Suppressor macrophage treated with lipopolysaccharide for 4 hours (primary cell): Measurements from ENCODE around the gene LCOR.
A peak's percentile ranks its signal among the peaks of the same experiment; 100 is the strongest.

Source experiments
- DNase-seq: peaks from one replicate; pipeline ENCODE4 v3.0.0-alpha.2; 2020

LCOR gene

GRCh38 chr10:96890580-96890979, 58.5 kb downstream of the LCOR start:
- no peak for DNase-seq

GRCh38 chr10:96891840-96892239, 59.7 kb downstream of the LCOR start:
- DNase-seq = no peak

GRCh38 chr10:96895662-96896424, 63.7 kb downstream of the LCOR start:
- DNase-seq = no peak

- no peak for DNase-seq
Observed at GRCh38 chr10:96896884-96897589, 64.9 kb downstream of the LCOR start.

- peak; percentile 45 for DNase-seq
Observed at GRCh38 chr10:96902117-96902516, 70.0 kb downstream of the LCOR start.

GRCh38 chr10:96902731-96903358, 70.7 kb downstream of the LCOR start:
- DNase-seq = no peak

GRCh38 chr10:96904648-96905047, 72.5 kb downstream of the LCOR start:
- no peak for DNase-seq

- no peak for DNase-seq
Observed at GRCh38 chr10:96906864-96907263, 74.8 kb downstream of the LCOR start.

- peak; percentile 67 for DNase-seq
Observed at GRCh38 chr10:96910488-96911395, 78.6 kb downstream of the LCOR start.

GRCh38 chr10:96912405-96912804, 80.3 kb downstream of the LCOR start:
- no peak for DNase-seq

GRCh38 chr10:96913906-96914305, 81.8 kb downstream of the LCOR start:
- DNase-seq = no peak

- DNase-seq = no peak
Observed at GRCh38 chr10:96917628-96918027, 85.5 kb downstream of the LCOR start.

- no peak for DNase-seq
Observed at GRCh38 chr10:96918214-96919002, 86.3 kb downstream of the LCOR start.

- peak; percentile 51 for DNase-seq
Observed at GRCh38 chr10:96919785-96920430, 87.8 kb downstream of the LCOR start.

GRCh38 chr10:96921655-96922054, 89.6 kb downstream of the LCOR start:
- DNase-seq = peak; percentile 9

GRCh38 chr10:96922978-96923948, 91.2 kb downstream of the LCOR start:
- peak; percentile 9 for DNase-seq

GRCh38 chr10:96924861-96925260, 92.8 kb downstream of the LCOR start:
- no peak for DNase-seq

GRCh38 chr10:96930469-96930868, 98.4 kb downstream of the LCOR start:
- DNase-seq = no peak

GRCh38 chr10:96935148-96935547, 103.0 kb downstream of the LCOR start:
- no peak for DNase-seq

- DNase-seq = no peak
Observed at GRCh38 chr10:96935810-96936209, 103.7 kb downstream of the LCOR start.
